ENCODE measurements around the gene TSPYL2.
A peak's percentile ranks its signal among the peaks of the same experiment; 100 is the strongest.

Gene TSPYL2

DNA sequence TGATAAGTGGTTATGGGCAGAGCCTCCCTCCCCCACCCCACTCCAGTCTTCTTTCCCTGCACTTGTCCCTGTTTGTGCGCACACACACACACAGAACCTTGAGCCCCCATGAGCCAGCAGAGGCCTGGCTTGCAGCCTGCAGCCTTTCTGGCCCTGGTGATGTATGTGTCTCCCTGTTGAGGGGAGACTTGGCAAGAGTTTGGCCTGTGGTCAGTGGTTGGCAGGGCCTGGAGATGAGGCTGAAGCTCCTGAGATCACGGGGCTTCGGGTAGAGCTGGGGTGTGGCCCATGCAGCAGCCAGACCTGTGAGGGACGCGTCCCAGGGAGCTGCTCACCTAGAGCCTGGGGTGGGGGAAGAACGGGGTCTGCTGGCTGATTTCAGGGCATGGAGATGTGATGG is 31.3 kb upstream of the TSPYL2 start:
- TF ChIP-seq, protein P1, sequence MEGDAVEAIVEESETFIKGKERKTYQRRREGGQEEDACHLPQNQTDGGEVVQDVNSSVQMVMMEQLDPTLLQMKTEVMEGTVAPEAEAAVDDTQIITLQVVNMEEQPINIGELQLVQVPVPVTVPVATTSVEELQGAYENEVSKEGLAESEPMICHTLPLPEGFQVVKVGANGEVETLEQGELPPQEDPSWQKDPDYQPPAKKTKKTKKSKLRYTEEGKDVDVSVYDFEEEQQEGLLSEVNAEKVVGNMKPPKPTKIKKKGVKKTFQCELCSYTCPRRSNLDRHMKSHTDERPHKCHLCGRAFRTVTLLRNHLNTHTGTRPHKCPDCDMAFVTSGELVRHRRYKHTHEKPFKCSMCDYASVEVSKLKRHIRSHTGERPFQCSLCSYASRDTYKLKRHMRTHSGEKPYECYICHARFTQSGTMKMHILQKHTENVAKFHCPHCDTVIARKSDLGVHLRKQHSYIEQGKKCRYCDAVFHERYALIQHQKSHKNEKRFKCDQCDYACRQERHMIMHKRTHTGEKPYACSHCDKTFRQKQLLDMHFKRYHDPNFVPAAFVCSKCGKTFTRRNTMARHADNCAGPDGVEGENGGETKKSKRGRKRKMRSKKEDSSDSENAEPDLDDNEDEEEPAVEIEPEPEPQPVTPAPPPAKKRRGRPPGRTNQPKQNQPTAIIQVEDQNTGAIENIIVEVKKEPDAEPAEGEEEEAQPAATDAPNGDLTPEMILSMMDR (IDR thresholded peaks at IDR 0.05): no peak

DNA sequence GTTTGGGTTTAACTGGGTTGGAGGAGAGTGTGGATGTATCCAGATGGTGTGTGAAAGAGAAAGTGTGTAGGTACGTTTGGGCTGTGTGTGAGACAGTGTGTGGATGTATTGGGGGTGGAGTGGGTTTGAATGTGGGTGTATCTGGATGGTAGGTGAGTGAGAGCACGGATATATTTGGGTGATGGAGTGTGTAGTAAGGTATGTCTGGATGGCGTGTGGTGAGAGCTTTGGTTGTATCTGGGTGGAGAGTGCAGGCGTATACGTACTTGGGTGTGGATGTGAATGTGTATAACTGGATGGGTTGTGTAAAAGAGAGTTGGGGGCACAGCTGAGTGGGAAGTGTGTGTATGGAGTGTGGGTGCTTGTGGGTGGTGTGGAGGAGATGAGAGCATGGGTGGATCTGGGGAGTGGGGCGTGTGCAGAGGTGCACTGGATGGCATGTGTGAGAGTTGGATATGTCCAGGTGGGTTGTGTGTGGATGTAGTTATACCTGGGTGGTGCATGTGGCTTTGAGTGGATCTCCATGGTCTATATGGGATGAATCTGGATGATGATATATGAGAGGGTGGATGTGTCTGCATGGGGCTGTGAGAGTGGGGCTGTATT is 26.8 kb upstream of the TSPYL2 start:
- TF ChIP-seq, protein P1 (IDR thresholded peaks at IDR 0.05): no peak

DNA sequence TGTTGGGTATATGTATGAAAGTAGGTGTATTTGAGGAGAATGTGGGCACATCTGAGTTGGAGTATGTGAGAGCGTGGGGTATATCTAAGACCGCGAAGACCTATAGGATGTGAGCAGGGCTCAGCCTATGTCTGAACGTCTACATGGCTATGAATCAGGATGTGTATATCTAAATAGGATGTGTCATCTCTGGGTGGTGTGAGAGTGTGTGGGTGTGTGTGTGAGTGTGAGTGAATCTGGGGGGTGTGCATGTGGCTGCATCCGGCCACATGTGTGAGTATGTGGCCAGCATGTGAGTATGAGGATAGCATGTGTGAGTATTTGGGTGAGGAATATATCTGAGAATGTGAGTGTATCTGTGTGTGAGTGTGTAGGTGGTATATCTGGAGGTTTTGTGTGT is 25.9 kb upstream of the TSPYL2 start:
- TF ChIP-seq, protein P1 (IDR thresholded peaks at IDR 0.05): no peak

DNA sequence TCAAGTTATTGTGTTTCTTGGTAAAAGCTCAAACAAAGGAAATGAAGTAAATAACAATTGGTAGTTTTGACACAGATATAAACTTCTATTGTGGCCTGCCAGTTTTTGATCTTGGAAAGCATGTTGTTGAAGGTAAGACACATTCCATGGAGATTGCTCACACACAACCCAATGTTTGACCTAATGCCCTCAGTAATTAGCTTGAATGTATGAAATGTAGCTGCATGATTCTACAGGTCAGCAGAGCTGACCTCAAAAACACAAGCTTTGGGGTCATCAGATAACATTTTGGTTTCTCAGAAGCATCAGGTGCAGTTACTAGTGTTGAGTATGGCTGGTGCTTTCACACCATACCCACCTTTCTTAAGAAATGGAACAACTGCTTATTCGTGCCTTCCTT is 17.1 kb upstream of the TSPYL2 start:
- TF ChIP-seq, protein P1 (IDR thresholded peaks at IDR 0.05): no peak

DNA sequence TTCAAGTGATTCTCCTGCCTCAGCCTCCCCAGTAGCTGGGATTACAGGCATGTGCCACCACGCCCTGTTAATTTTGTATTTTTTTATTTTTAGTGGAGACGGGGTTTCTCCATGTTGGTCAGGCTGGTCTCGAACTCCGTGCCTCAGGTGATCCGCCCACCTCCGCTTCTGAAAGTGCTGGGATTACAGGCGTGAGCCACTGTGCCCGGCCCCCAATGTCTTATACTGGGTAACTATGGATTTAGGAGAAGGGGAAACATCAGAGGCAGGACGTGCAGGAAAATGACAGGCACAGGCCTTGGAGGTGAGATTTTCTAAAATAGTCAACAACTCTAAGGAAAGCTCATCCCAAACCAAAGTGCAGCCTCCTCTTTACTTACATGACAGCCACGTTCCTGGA is 11.1 kb upstream of the TSPYL2 start:
- TF ChIP-seq, protein P1 (IDR thresholded peaks at IDR 0.05): no peak

DNA sequence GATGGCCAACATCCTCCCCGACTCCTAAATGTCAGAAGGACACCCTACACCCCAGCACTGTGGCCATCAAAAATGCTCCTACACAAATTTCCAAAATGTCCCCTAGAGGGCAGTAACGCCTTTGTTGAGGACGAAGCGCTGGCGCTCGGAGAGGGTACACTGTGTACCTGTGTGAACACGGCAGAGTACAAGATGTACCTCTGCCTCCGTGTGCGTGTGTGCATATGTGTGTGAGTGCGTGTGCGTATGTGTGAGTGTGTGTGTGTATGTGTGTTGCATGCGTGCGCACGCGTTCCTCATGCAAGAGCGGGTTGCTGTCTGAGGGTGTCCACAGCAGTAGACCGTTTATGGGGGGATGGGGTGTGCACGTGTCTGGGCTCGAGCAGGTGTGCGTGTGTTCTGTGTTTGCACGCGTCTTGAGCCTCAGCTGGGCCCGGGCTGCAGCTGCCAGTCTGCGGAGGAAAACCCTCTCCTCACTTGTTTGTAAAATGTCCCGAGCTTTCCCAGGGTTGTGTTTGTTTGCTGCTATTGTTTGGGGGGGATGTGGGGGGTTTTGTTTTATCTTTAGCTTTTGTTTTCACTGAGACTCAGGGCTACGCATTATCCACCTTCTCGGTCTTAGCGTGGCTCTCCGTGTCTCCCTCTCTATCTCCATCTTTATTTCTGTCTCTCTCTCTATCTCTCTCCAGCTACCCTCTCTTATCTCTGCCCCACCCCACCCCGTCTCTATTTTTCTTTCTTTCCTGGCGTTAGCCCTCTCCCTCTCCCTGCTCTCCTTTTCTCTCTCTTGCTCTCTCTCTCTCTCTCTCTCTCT is 10.4 kb upstream of the TSPYL2 start:
- TF ChIP-seq, protein P1 (IDR thresholded peaks at IDR 0.05): peak; percentile 52

DNA sequence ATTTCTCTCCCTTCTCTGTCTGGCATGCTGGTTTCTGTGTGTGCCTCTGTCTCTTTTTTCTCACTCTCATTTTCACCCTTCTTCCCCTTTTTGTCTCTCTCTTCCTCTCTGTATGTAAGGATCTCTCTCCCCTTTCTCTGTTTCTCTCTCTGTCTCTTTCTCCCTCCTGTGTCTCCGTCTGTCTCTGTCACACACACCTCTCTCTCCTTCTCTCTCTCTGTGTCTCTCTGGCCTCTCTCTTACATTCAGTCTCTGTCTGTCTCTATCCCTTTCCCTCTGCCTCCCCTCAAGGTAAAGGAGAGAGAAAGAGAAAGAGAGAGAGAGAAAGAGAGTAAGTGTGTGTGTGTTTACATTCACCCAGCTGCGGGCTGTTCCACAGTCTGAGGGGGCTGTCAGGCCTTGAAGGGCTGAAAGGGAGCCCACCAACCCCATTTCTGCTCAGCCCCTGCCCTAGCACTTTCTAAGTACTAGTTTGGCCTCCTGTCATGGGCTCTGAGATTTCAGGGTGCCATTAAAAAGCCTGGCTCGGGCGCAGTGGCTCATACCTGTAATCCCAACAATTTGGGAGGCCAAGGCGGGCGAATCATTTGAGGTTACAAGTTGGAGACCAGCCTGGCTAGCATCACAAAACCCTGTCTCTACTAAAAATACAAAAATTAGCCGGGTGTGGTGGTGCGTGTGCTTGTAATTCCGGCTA is 9.6 kb upstream of the TSPYL2 start:
- TF ChIP-seq, protein P1 (IDR thresholded peaks at IDR 0.05): no peak

All from LNCAP (cell line).